Suprapubic skin (tissue), 4 donors: ENCODE data around the gene PCBP3. TPM values are rescaled to one million over a fixed set of nuclear protein-coding genes. Genes with fewer than 3 reads are reported as not detected.
"Not testable (repeated sequence)": the region's sequence is repeated elsewhere in the genome, so short reads cannot be mapped to it uniquely, and the experiment has no call there.

ENCODE experiments used
- DNase-seq, 2 donors: peaks; one replicate each; pipeline ENCODE4 v3.0.0-alpha.2; 2019; ENCODE audit warnings: low spot score in 2 of 2
- H3K27ac ChIP-seq: fragments of 200-600 bp; sonication (generic); one replicate; pipeline ENCODE4 v1.5.1; 2019
- H3K27me3 ChIP-seq: fragments of 200-600 bp; sonication (generic); one replicate; pipeline ENCODE4 v1.5.1; 2019
- H3K36me3 ChIP-seq: fragments of 200-600 bp; sonication (generic); one replicate; pipeline ENCODE4 v1.5.1; 2019
- H3K4me1 ChIP-seq: fragments of 200-600 bp; sonication (generic); one replicate; pipeline ENCODE4 v1.5.1; 2019
- H3K4me3 ChIP-seq: fragments of 200-600 bp; sonication (generic); one replicate; pipeline ENCODE4 v1.5.1; 2019; ENCODE audit warnings: mild to moderate bottlenecking
- H3K9me3 ChIP-seq: fragments of 200-600 bp; sonication (generic); one replicate; pipeline ENCODE4 v1.5.1; 2019
- EP300 ChIP-seq: sonication (generic); formaldehyde crosslinking; IDR thresholded peaks from one replicate; pipeline ENCODE4 v1.6.1; 2017; ENCODE audit warnings: antibody characterized with exemption
- POLR2A ChIP-seq, 2 donors: fragments of 450-650 bp; IDR thresholded peaks; one replicate each; pipeline ENCODE4 v1.6.1; 2017; ENCODE audit warnings: antibody characterized with exemption in 2 of 2, mild to moderate bottlenecking in 2 of 2, moderate library complexity in 2 of 2
- POLR2AphosphoS5 ChIP-seq, 3 donors: sonication (generic); formaldehyde crosslinking; IDR thresholded peaks; one replicate each; pipeline ENCODE4 v1.6.1; 2017; ENCODE audit warnings: antibody characterized with exemption in 3 of 3
- WGBS: methylation state at CpG from one replicate; pipeline ENCODE4 v1.1.5; 2018; 5-methylcytosine and 5-hydroxymethylcytosine counted together
- total RNA-seq, 4 donors: library from RNA; depleted of rRNA; stranded (reverse); fragments of >200 nt; gene quantifications; one replicate each; pipeline ENCODE4 v1.1.0, GENCODE V29; 2016
- TF ChIP-seq, protein P1 (sequence below), 2 donors: fragments of 200-600 bp in 1 of 2; fragments of 450-650 bp in 1 of 2; sonication (generic) in 1 of 2; IDR thresholded peaks; one replicate each; pipeline ENCODE4 v1.5.1; 2016 to 2019; ENCODE audit warnings: antibody characterized with exemption in 2 of 2, mild to moderate bottlenecking in 1 of 2, moderate library complexity in 1 of 2

PCBP3 gene
- total RNA-seq, 4 donors from 2014 or later: 0.97 to 7.3 (median 2.7) TPM

DNA sequence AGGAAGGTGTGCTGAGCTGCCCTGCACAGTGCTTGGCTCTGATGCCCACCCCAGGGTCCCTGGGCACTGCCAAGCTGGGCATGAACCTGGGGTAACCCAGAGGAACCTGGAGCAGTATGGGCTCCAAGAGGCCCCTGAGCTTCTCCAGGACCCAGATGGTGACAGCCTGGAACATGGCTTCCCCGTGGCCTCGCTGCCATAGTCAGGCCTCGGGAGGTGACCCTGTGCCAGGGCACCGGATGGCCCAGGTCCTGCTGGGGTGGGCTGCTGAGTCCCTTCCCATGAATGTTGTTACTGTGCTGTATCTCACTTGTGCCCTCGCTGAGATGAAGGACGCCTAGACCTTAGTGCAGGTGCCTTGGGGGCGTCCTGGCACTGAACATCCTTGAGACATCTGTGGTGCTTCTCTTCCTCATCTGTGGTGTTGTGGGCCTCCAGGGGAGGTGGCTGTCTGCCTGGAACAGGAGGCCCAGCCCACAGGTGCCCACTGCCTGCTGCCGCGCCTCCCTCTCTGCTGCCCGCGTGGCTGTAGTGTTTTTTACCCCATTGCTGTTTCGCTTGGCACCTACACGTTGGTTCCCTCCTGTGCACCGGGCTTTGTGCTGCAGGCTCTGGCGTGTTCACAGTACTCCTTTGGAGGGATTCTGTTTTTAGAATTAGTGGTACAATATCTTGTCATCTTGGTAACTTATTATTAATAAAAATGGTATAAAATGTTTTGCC, 160.3 kb downstream of the PCBP3 start:
- no peak overlapping the region for H3K27ac ChIP-seq

DNA sequence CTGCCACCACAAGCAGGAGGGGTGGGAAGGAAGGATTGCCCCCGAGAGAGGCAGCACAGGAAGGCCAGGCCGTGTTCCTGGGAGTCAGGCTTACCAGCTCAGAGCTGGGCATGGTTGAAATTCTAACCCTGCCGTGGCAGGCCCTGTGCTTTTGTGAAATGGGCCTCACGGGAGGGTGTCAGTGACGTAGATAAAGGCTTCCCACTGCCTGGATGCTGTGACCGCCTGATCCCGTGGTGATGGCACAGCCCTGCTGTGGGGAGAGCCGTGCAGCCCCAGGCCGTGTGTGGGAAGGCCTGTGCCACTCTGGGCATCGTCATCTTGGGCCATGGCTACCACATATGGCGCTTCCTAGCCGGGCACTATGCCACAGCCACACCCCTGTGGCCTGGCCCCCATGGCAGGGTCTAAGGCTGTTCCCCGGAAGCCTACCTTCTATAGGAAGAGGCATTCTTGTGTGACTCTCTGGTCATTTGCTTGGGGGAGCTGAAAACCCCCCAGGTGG, 161.3 kb downstream of the PCBP3 start:
- 85% methylated on average over 4 of the region's 13 CpGs for WGBS
- Histone ChIP-seq H3K27me3 (no peaks in the 10 kb centered on the region), H3K27ac (no peak overlapping the region), H3K9me3 (no peaks in the 10 kb centered on the region), H3K36me3 (no peaks in the 10 kb centered on the region), H3K4me3 (no peak overlapping the region), H3K4me1 (no peaks in the 10 kb centered on the region)
- no peak for DNase-seq
- TF ChIP-seq, protein P1, sequence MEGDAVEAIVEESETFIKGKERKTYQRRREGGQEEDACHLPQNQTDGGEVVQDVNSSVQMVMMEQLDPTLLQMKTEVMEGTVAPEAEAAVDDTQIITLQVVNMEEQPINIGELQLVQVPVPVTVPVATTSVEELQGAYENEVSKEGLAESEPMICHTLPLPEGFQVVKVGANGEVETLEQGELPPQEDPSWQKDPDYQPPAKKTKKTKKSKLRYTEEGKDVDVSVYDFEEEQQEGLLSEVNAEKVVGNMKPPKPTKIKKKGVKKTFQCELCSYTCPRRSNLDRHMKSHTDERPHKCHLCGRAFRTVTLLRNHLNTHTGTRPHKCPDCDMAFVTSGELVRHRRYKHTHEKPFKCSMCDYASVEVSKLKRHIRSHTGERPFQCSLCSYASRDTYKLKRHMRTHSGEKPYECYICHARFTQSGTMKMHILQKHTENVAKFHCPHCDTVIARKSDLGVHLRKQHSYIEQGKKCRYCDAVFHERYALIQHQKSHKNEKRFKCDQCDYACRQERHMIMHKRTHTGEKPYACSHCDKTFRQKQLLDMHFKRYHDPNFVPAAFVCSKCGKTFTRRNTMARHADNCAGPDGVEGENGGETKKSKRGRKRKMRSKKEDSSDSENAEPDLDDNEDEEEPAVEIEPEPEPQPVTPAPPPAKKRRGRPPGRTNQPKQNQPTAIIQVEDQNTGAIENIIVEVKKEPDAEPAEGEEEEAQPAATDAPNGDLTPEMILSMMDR (IDR thresholded peaks at IDR 0.05): no peak
- no peak for TF ChIP-seq POLR2A (IDR thresholded peaks at IDR 0.05)
- TF ChIP-seq POLR2AphosphoS5 (IDR thresholded peaks at IDR 0.05): no peak
- no peak for TF ChIP-seq EP300

More for the DNA sequence above, 160.3 kb downstream of the PCBP3 start:
- H3K27me3 ChIP-seq: no peaks in the 10 kb centered on the region
- no peaks in the 10 kb centered on the region for H3K9me3 ChIP-seq
- H3K4me1 ChIP-seq: no peaks in the 10 kb centered on the region
- no peak overlapping the region for H3K4me3 ChIP-seq
- no peak for TF ChIP-seq POLR2AphosphoS5 (IDR thresholded peaks at IDR 0.05)
- TF ChIP-seq POLR2A (IDR thresholded peaks at IDR 0.05): no peak
- TF ChIP-seq, protein P1 (IDR thresholded peaks at IDR 0.05): no peak
- TF ChIP-seq EP300: no peak
- no peaks in the 10 kb centered on the region for H3K36me3 ChIP-seq
- no peak for DNase-seq
- 61% methylated on average over 8 of the region's 15 CpGs for WGBS

DNA sequence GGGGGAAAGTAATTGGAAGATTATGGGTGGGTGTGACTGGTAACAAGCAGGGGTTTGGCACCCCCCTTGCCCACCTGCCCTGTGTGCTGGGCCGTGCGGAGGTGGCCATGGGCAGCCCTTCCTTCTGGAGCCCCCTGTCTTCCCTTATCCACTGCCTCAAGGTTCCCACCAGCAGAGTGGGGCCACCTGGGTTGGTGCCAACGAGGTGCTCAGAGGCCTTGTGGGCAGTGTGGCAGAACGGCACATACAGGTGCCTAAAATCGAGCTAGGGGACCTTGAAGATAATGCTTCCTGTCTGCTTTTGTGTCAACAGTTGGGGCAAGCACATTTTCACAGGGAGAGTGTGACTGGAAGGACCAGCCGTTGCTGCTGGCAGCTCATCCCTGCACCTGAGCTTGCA, 161.8 kb downstream of the PCBP3 start:
- Histone ChIP-seq H3K4me3 (no peak overlapping the region), H3K27me3 (no peaks in the 10 kb centered on the region), H3K4me1 (no peaks in the 10 kb centered on the region), H3K27ac (no peak overlapping the region), H3K36me3 (no peaks in the 10 kb centered on the region), H3K9me3 (no peaks in the 10 kb centered on the region)
- DNase-seq: no peak
- TF ChIP-seq EP300: no peak
- no peak for TF ChIP-seq POLR2AphosphoS5 (IDR thresholded peaks at IDR 0.05)
- TF ChIP-seq, protein P1 (IDR thresholded peaks at IDR 0.05): no peak
- no peak for TF ChIP-seq POLR2A (IDR thresholded peaks at IDR 0.05)
- 75% methylated on average over 6 of the region's 6 CpGs for WGBS

DNA sequence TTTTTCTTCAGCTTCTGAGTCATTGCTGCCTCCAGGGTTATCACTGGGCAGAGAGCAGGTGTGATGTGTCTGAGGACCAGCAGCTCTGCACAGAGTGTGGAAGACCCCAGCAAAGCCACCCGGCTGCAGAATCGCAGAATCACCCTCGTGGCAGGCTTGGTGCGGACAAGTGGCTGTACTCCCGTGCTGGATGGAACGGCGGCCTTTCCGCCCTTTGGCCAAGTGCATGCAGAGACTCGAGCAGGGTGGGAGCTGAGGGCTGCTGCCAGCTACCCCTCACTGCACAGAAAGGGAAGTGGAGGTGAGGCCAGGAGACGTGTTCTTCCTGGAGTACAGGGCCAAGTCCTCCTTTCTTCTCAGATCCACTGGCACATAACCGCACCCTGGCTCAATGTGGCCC, 162.5 kb downstream of the PCBP3 start:
- no peaks in the 10 kb centered on the region for H3K4me1 ChIP-seq
- no peaks in the 10 kb centered on the region for H3K9me3 ChIP-seq
- no peak overlapping the region for H3K27ac ChIP-seq
- H3K36me3 ChIP-seq: no peaks in the 10 kb centered on the region
- TF ChIP-seq POLR2AphosphoS5 (IDR thresholded peaks at IDR 0.05) (no peak), POLR2A (IDR thresholded peaks at IDR 0.05) (no peak), EP300 (no peak)
- TF ChIP-seq, protein P1 (IDR thresholded peaks at IDR 0.05): no peak
- WGBS: 60% methylated on average over 4 of the region's 11 CpGs
- H3K4me3 ChIP-seq: no peak overlapping the region
- no peak for DNase-seq
- H3K27me3 ChIP-seq: no peaks in the 10 kb centered on the region

DNA sequence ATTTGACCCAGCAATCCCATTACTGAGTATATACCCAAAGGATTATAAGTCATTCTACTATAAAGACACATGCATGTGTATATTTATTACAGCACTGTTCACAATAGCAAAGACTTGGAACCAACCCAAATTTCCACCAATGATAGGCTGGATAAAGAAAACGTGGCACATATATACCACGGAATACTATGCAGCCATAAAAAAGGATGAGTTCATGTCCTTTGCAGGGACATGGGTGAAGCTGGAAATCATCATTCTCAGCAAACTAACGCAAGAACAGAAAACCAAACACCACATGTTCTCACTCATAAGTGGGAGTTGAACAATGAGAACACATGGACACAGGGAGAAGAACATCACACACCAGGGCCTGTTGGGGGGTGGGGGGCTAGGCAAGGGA, 165.1 kb downstream of the PCBP3 start:
- not testable (repeated sequence) for H3K9me3 ChIP-seq, H3K27me3 ChIP-seq, H3K4me1 ChIP-seq, H3K27ac ChIP-seq, H3K36me3 ChIP-seq, H3K4me3 ChIP-seq, DNase-seq
- 85% methylated on average over 3 of the region's 3 CpGs for WGBS
